ENCODE results near the gene KRT74. TPM values are rescaled to one million over a fixed set of nuclear protein-coding genes. Genes with fewer than 3 reads are reported as not detected.

KRT74 gene
- total and polyA plus RNA-seq, 9 of the 15 experiments (the other 6 are each of a cell fraction or from before 2014, with no cell fraction given), result not detected

GRCh38 chr12:52580496-52580895 is 6.9 kb upstream of the KRT74 start:
- no peak overlapping the region for H3K27ac ChIP-seq (ENCODE audit: extremely low read depth, low read depth, low read length)
- BruUV-seq (replicated peaks), result no TSS peak
- intact Hi-C loops (cut with micrococcal nuclease), result loop anchor here (10.0 kb wide), 3 partner anchors 114 to 426 kb away; no protein-coding TSS in a partner anchor

More at GRCh38 chr12:52580496-52580895, 6.9 kb upstream of the KRT74 start:
- Histone ChIP-seq H3K4me3 (no peak overlapping the region), H3K9ac (ENCODE audit: insufficient read depth in 1 of 2, low read depth in 2 of 2, low read length in 2 of 2) (no peak overlapping the region), H3K9me1 (ENCODE audit: control insufficient read depth, insufficient read depth, low read length) (no peaks in the 10 kb centered on the region), H3K79me2 (ENCODE audit: control insufficient read depth, insufficient read depth, low read length) (no peaks in the 10 kb centered on the region), H4K20me1 (replicated peaks; ENCODE audit: control insufficient read depth, insufficient read depth, low read length) (peaks cover 5% of the 10 kb centered on the region), H2AFZ (ENCODE audit: low read depth, low read length) (no peak overlapping the region), H3K4me2 (ENCODE audit: insufficient read depth, low read length) (no peak overlapping the region), H3K36me3 (ENCODE audit: control insufficient read depth, insufficient read depth, low read length) (no peaks in the 10 kb centered on the region), H3K27me3 (ENCODE audit: control insufficient read depth in 2 of 2, insufficient read depth in 2 of 2, low read length in 2 of 2) (peaks cover 25 to 41% of the 10 kb centered on the region in 2 experiments; a peak in 4 of 5 replicates), H3K4me1 (replicated peaks in 1 of 2; ENCODE audit: control insufficient read depth in 2 of 2, insufficient read depth in 2 of 2, low read length in 2 of 2) (no peaks in the 10 kb centered on the region), H3K9me3 (replicated peaks; ENCODE audit: control insufficient read depth, insufficient read depth, low read depth, low read length) (no peaks in the 10 kb centered on the region)
- FAIRE-seq (no peak), DNase-seq (ENCODE audit: extremely low read depth in 1 of 4, low spot score in 3 of 4) (no peak), ATAC-seq (no peak)
- in situ Hi-C loops (cut with MboI), result loop anchor here (5.0 kb wide), 1 partner anchor 287 kb away; no protein-coding TSS in a partner anchor
- POLR2A ChIA-PET, result interaction anchor here (0.7 to 1.4 kb wide), 3 partner anchors 10 to 293 kb away, joined by 3 read pairs; no protein-coding TSS in a partner anchor
- TF ChIP-seq ZNF445 (CRISPR knock-in tag; IDR thresholded peaks at IDR 0.05; ENCODE audit: low read depth), result no peak
- TF ChIP-seq MAFG (tag; conservative IDR thresholded peaks at IDR 0.05), result no peak
- no peak for TF ChIP-seq FOXA3 (CRISPR knock-in tag; conservative IDR thresholded peaks at IDR 0.05 in 1 of 2, IDR thresholded peaks at IDR 0.05 in 1 of 2)
- TF ChIP-seq KHSRP (IDR thresholded peaks at IDR 0.05), result no peak
- TF ChIP-seq GATAD2A (IDR thresholded peaks at IDR 0.05), result no peak
- no peak for TF ChIP-seq MTA2 (IDR thresholded peaks at IDR 0.05; ENCODE audit: low read depth)
- no peak for TF ChIP-seq ZNF76 (CRISPR knock-in tag; IDR thresholded peaks at IDR 0.05; ENCODE audit: borderline replicate concordance)
- CTCF ChIA-PET (ENCODE audit: low intra/inter-chr PET ratio), result interaction anchor here (4.5 kb wide), 1 partner anchor 299 kb away, joined by 49 read pairs; no protein-coding TSS in a partner anchor
- 0% methylated on average over 1 of the region's 1 CpG for WGBS (ENCODE audit: insufficient coverage, low coverage, missing lambda C conversion rate)
